SK-N-SH (cell line): ENCODE data around the gene SLC38A7. TPM values are rescaled to one million over a fixed set of nuclear protein-coding genes. Genes with fewer than 3 reads are reported as not detected.
A peak's percentile ranks its signal among the peaks of the same experiment; 100 is the strongest.

Experiments used
- CTCF ChIA-PET: fragments of 300-600, 350-600 bp; formaldehyde crosslinking; extraction: SDS; loops from one replicate; lab custom pipeline; 2021; lab: Yijun Ruan, JAX
- POLR2A ChIA-PET: fragments of 350-600 bp; sonication (Branson Sonifier 250); formaldehyde crosslinking; extraction: SDS; loops from one replicate; lab custom pipeline; 2020; ENCODE audit warnings: antibody characterized with exemption, inconsistent platforms; lab: Yijun Ruan, JAX
- DNase-seq: peaks from one replicate; pipeline ENCODE4 v3.0.0; 2012
- H2AFZ ChIP-seq: fragments of 200-600 bp; sonication (generic); 2 replicates; pipeline ENCODE4 v1.8.1; 2016; ENCODE audit warnings: antibody characterized with exemption, mild to moderate bottlenecking, low read depth
- H3F3A ChIP-seq: fragments of 200-600 bp; sonication (generic); replicated peaks from 2 replicates; pipeline ENCODE3; 2016; ENCODE audit warnings: antibody characterized with exemption, mild to moderate bottlenecking; ENCODE audit not compliant: insufficient read depth
- H3K27ac ChIP-seq, 2 experiments: fragments of 200-500 bp in 1 of 2; fragments of 200-600 bp in 1 of 2; sonication (Bioruptor generic) in 1 of 2; sonication (generic), shearing (Covaris generic) in 1 of 2; 2 replicates each; pipeline versions ENCODE4 v1.5.1 to v1.6.1; 2014 to 2016; ENCODE audit warnings: low read depth in 2 of 2, inconsistent platforms in 1 of 2, low read length in 1 of 2, mild to moderate bottlenecking in 1 of 2, mixed read lengths in 1 of 2
- H3K27me3 ChIP-seq: fragments of 200-600 bp; sonication (generic), shearing (Covaris generic); 2 replicates; pipeline ENCODE4 v1.6.1; 2016; ENCODE audit warnings: mixed run types; ENCODE audit not compliant: insufficient read depth
- H3K36me3 ChIP-seq, 2 experiments: fragments of 200-500 bp in 1 of 2; fragments of 200-600 bp in 1 of 2; sonication (Bioruptor generic) in 1 of 2; sonication (generic) in 1 of 2; replicated peaks in 1 of 2; 2 replicates each; pipeline versions ENCODE3 to v1.5.1; 2014 to 2016; ENCODE audit warnings: low read length in 1 of 2, mild to moderate bottlenecking in 1 of 2; ENCODE audit not compliant: insufficient read depth in 2 of 2, control insufficient read depth in 1 of 2
- H3K4me1 ChIP-seq, 2 experiments: fragments of 200-500 bp in 1 of 2; fragments of 200-600 bp in 1 of 2; sonication (Bioruptor generic) in 1 of 2; sonication (generic), shearing (Covaris generic) in 1 of 2; 2 replicates each; pipeline versions ENCODE4 v1.5.1 to v1.6.1; 2014 to 2016; ENCODE audit warnings: low read depth in 1 of 2, low read length in 1 of 2, mixed run types in 1 of 2; ENCODE audit not compliant: insufficient read depth in 2 of 2, control insufficient read depth in 1 of 2
- H3K4me2 ChIP-seq: fragments of 200-600 bp; sonication (generic), shearing (Covaris generic); 2 replicates; pipeline ENCODE4 v1.6.1; 2017; ENCODE audit warnings: mixed run types
- H3K4me3 ChIP-seq, 2 experiments: fragments of 200-500 bp in 1 of 2; fragments of 200-600 bp in 1 of 2; sonication (Bioruptor generic) in 1 of 2; sonication (generic), shearing (Covaris generic) in 1 of 2; 2 replicates each; pipeline versions ENCODE4 v1.5.1 to v1.8.1; 2014 to 2016; ENCODE audit warnings: low read depth in 2 of 2, inconsistent platforms in 1 of 2, low read length in 1 of 2, mild to moderate bottlenecking in 1 of 2, mixed read lengths in 1 of 2, moderate library complexity in 1 of 2
- H3K79me2 ChIP-seq: fragments of 200-600 bp; sonication (generic); 2 replicates; pipeline ENCODE4 v1.8.1; 2017; ENCODE audit warnings: mild to moderate bottlenecking; ENCODE audit not compliant: insufficient read depth
- H3K9ac ChIP-seq: fragments of 200-600 bp; sonication (generic); 2 replicates; pipeline ENCODE4 v1.6.1; 2017; ENCODE audit warnings: mixed run types
- H3K9me2 ChIP-seq: fragments of 200-600 bp; sonication (generic); 2 replicates; pipeline ENCODE4 v1.6.1; 2017; ENCODE audit warnings: mixed run types
- H3K9me3 ChIP-seq: fragments of 200-600 bp; sonication (generic); 2 replicates; pipeline ENCODE4 v1.6.1; 2017; ENCODE audit warnings: mixed run types, mild to moderate bottlenecking, moderate library complexity
- H4K20me1 ChIP-seq: fragments of 200-600 bp; sonication (generic); 2 replicates; pipeline ENCODE4 v1.6.1; 2017; ENCODE audit warnings: mild to moderate bottlenecking, mixed run types; ENCODE audit not compliant: insufficient read depth
- CTCF ChIP-seq: fragments of 200-600 bp; sonication (generic); IDR thresholded peaks from 2 replicates; pipeline ENCODE4 v1.6.1; 2017; ENCODE audit warnings: antibody characterized with exemption, mild to moderate bottlenecking, moderate library complexity
- EZH2phosphoT487 ChIP-seq: fragments of 200-600 bp; sonication (generic); IDR thresholded peaks from 2 replicates; pipeline ENCODE4 v1.6.1; 2017; ENCODE audit warnings: low read depth, mixed run types, mild to moderate bottlenecking, antibody characterized with exemption, moderate library complexity, borderline replicate concordance
- FOXJ3 ChIP-seq: sonication (generic); formaldehyde crosslinking; IDR thresholded peaks from 2 replicates; pipeline ENCODE4 v1.5.1; 2020; ENCODE audit warnings: mild to moderate bottlenecking, missing genetic modification reagents
- NRF1 ChIP-seq: IDR thresholded peaks from 2 replicates; pipeline ENCODE4 v1.6.1; 2012; ENCODE audit warnings: low read depth, mild to moderate bottlenecking, low read length
- POLR2AphosphoS5 ChIP-seq: IDR thresholded peaks from 2 replicates; pipeline ENCODE4 v1.6.1; 2012; ENCODE audit warnings: low read depth, low read length
- SMC3 ChIP-seq: IDR thresholded peaks from 2 replicates; pipeline ENCODE4 v1.6.1; 2012; ENCODE audit warnings: low read depth, low read length, improper control_type of control experiment
- TCF12 ChIP-seq: IDR thresholded peaks from 2 replicates; pipeline ENCODE4 v1.4.0; 2012
- WGBS: methylation state at CpG from one replicate; pipeline ENCODE4 v1.1.6; 2017; ENCODE audit warnings: low lambda C conversion rate; 5-methylcytosine and 5-hydroxymethylcytosine counted together
- polyA plus RNA-seq, 3 experiments: library from polyadenylated mRNA; depleted of rRNA; stranded (reverse); fragments of >200 nt; gene quantifications; 2 replicates each; pipeline ENCODE4 v1.2.3, GENCODE V29; 2012

The SLC38A7 gene
- polyA plus RNA-seq, 1 of the 3 experiments (the other 2 are of a cell fraction) = 14.1 TPM

GRCh38 chr16:58635502-58635901, 49.1 kb downstream of the SLC38A7 start:
- CTCF ChIA-PET = interaction anchor here (1.5 kb wide), 1 partner anchor 121 kb away, joined by 5 read pairs; no protein-coding TSS in a partner anchor
- H3K9me3 ChIP-seq = no peaks in the 10 kb centered on the region

GRCh38 chr16:58634265-58634802, 50.2 kb downstream of the SLC38A7 start:
- Histone ChIP-seq H3K9me2 (no peaks in the 10 kb centered on the region), H3K36me3 (no peaks in the 10 kb centered on the region), H3K27me3 (no peaks in the 10 kb centered on the region), H3K4me1 (no peaks in the 10 kb centered on the region; a peak in 2 of 4 replicates), H3K4me3 (no peak overlapping the region), H3K4me2 (no peak overlapping the region), H3K27ac (no peak overlapping the region), H3K9me3 (no peaks in the 10 kb centered on the region), H4K20me1 (no peaks in the 10 kb centered on the region), H2AFZ (0 out of 2 replicates have a peak overlapping the region, but pooled peaks have one; percentile 16), H3F3A (peaks cover 5% of the 10 kb centered on the region), H3K9ac (no peak overlapping the region), H3K79me2 (peaks cover 3% of the 10 kb centered on the region; the same call in 1 of the 2 replicates)
- TF ChIP-seq POLR2AphosphoS5 = no peak
- no peak for TF ChIP-seq FOXJ3 (CRISPR knock-in tag)
- TF ChIP-seq TCF12 = no peak
- TF ChIP-seq CTCF = no peak
- DNase-seq = no peak
- ChIA-PET POLR2A (no interaction called here), CTCF (interaction anchor here (1.5 kb wide), 1 partner anchor 122 kb away, joined by 5 read pairs; no protein-coding TSS in a partner anchor)
- 68% methylated on average over 3 of the region's 3 CpGs for WGBS

More at GRCh38 chr16:58635502-58635901, 49.1 kb downstream of the SLC38A7 start:
- no peaks in the 10 kb centered on the region for H3K27me3 ChIP-seq
- 88% methylated on average over 4 of the region's 4 CpGs for WGBS
- DNase-seq = no peak
- H3K9me2 ChIP-seq = no peaks in the 10 kb centered on the region
- no peak overlapping the region for H3K27ac ChIP-seq
- no peak overlapping the region for H3K9ac ChIP-seq
- H4K20me1 ChIP-seq = no peaks in the 10 kb centered on the region
- no peak for TF ChIP-seq EZH2phosphoT487
- no peak for TF ChIP-seq CTCF
- no peak for TF ChIP-seq NRF1
- TF ChIP-seq SMC3 = no peak
- no peak overlapping the region for H2AFZ ChIP-seq
- no peaks in the 10 kb centered on the region for H3K36me3 ChIP-seq
- POLR2A ChIA-PET = no interaction called here
- no peak overlapping the region for H3K4me2 ChIP-seq
- peaks cover 5% of the 10 kb centered on the region for H3F3A ChIP-seq
- no peaks in the 10 kb centered on the region; a peak in 2 of 4 replicates for H3K4me1 ChIP-seq
- H3K4me3 ChIP-seq = no peak overlapping the region
- H3K79me2 ChIP-seq = no peaks in the 10 kb centered on the region
